GM12878 (cell line): ENCODE data around the gene LRP1B. TPM values are rescaled to one million over a fixed set of nuclear protein-coding genes. Genes with fewer than 3 reads are reported as not detected.

Experiments used
- ATAC-seq: fragments of 200-7000 bp; cut with Tn5 transposase; 3 replicates; pipeline ENCODE4 v1.9.1; 2020; ENCODE audit warnings: mild to moderate bottlenecking, moderate library complexity
- BruUV-seq: library from RNA; stranded (reverse); fragments of 400-500 nt; replicated peaks from 2 replicates; lab custom pipeline; 2021; lab: Mats Ljungman, UMichigan
- CTCF ChIA-PET: fragments of 300-600 bp; sonication (Branson Sonifier 250); formaldehyde crosslinking; extraction: SDS; loops from one replicate; lab custom pipeline; 2021; ENCODE audit warnings: inconsistent platforms; lab: Yijun Ruan, JAX
- POLR2A ChIA-PET: fragments of 350-600 bp; formaldehyde crosslinking; extraction: SDS; loops from one replicate; lab custom pipeline; 2021; ENCODE audit warnings: inconsistent platforms; lab: Charles Lee
- RAD21 ChIA-PET: fragments of 300-600 bp; sonication (Branson Sonifier 250); formaldehyde crosslinking; loops from one replicate; lab custom pipeline; 2023; ENCODE audit warnings: antibody characterized with exemption; ENCODE audit not compliant: unreplicated experiment; lab: Charles Lee
- SMC1A ChIA-PET: fragments of 300-600 bp; sonication (Branson Sonifier 250); formaldehyde crosslinking; loops from one replicate; lab custom pipeline; 2023; ENCODE audit not compliant: unreplicated experiment, uncharacterized antibody; lab: Charles Lee
- DNase-seq: peaks from one replicate; pipeline ENCODE4 v3.0.0-alpha.2; 2011; ENCODE audit warnings: low read depth, low spot score
- FAIRE-seq: peaks from 3 replicates; lab custom pipeline; 2011; peaks lifted over from hg19 to GRCh38; lab: Jason Lieb, UNC
- H2AFZ ChIP-seq: 2 replicates; pipeline ENCODE4 v1.6.0; 2011; ENCODE audit warnings: low read depth, low read length, control low read depth; ENCODE audit not compliant: control insufficient read depth
- H3K27ac ChIP-seq: 2 replicates; pipeline ENCODE4 v1.5.1; 2011; ENCODE audit warnings: control low read depth; ENCODE audit not compliant: control insufficient read depth, insufficient read depth
- H3K27me3 ChIP-seq, 2 experiments: replicated peaks in 1 of 2; 2 replicates each; pipeline versions ENCODE4 v1.6.0 to v1.6.1; 2011; ENCODE audit warnings: low read length in 1 of 2; ENCODE audit not compliant: control insufficient read depth in 2 of 2, insufficient read depth in 2 of 2
- H3K36me3 ChIP-seq, 2 experiments: 2 replicates each; pipeline ENCODE4 v1.5.1; 2011; ENCODE audit warnings: low read length in 1 of 2; ENCODE audit not compliant: control insufficient read depth in 2 of 2, insufficient read depth in 2 of 2
- H3K4me1 ChIP-seq: 2 replicates; pipeline ENCODE4 v1.6.1; 2011; ENCODE audit warnings: mild to moderate bottlenecking, low read length, moderate library complexity, mixed read lengths; ENCODE audit not compliant: control insufficient read depth, insufficient read depth
- H3K4me2 ChIP-seq: 2 replicates; pipeline ENCODE4 v1.6.0; 2011; ENCODE audit warnings: control low read depth; ENCODE audit not compliant: control insufficient read depth, insufficient read depth
- H3K4me3 ChIP-seq: fragments of 200-600 bp; sonication (generic); 2 replicates; pipeline ENCODE4 v1.5.1; 2016
- H3K79me2 ChIP-seq: 2 replicates; pipeline ENCODE4 v1.6.0; 2011; ENCODE audit warnings: low read length; ENCODE audit not compliant: control insufficient read depth, insufficient read depth
- H3K9ac ChIP-seq: 2 replicates; pipeline ENCODE4 v1.8.0; 2011; ENCODE audit warnings: low read length, control low read depth, mixed read lengths; ENCODE audit not compliant: control insufficient read depth, insufficient read depth
- H3K9me3 ChIP-seq: replicated peaks from 3 replicates; pipeline ENCODE4 v1.5.1; 2011; ENCODE audit warnings: mild to moderate bottlenecking, low read length; ENCODE audit not compliant: control insufficient read depth, insufficient read depth
- H4K20me1 ChIP-seq: 2 replicates; pipeline ENCODE4 v1.6.0; 2011; ENCODE audit not compliant: control insufficient read depth, insufficient read depth
- ASH2L ChIP-seq: fragments of 300-600, 200-600 bp; sonication (generic); IDR thresholded peaks from 2 replicates; pipeline ENCODE4 v1.6.1; 2017; ENCODE audit warnings: low read depth, mild to moderate bottlenecking, borderline replicate concordance
- BHLHE40 ChIP-seq, 2 experiments: fragments of 450-650 bp in 1 of 2; IDR thresholded peaks; 2 replicates each; pipeline ENCODE4 v1.6.1; 2011 to 2017; ENCODE audit warnings: low read depth in 2 of 2, borderline replicate concordance in 1 of 2, improper control_type of control experiment in 1 of 2, low read length in 1 of 2, mild to moderate bottlenecking in 1 of 2
- ETV6 ChIP-seq, 2 experiments: fragments of 450-650 bp in 1 of 2; IDR thresholded peaks in 1 of 2; conservative IDR thresholded peaks in 1 of 2; 2 replicates each; pipeline ENCODE4 v1.6.1; 2014; ENCODE audit warnings: antibody characterized with exemption in 1 of 2, borderline replicate concordance in 1 of 2, low read depth in 1 of 2, mild to moderate bottlenecking in 1 of 2, moderate library complexity in 1 of 2
- HCFC1 ChIP-seq: fragments of 150-350 bp; IDR thresholded peaks from 2 replicates; pipeline ENCODE4 v1.6.1; 2014; ENCODE audit warnings: low read length
- HDAC2 ChIP-seq: fragments of 200-600 bp; sonication (generic); IDR thresholded peaks from 2 replicates; pipeline ENCODE4 v1.6.1; 2017
- IRF4 ChIP-seq: IDR thresholded peaks from 2 replicates; pipeline ENCODE4 v1.6.1; 2011; ENCODE audit warnings: low read depth, low read length
- KLF5 ChIP-seq: fragments of 450-650 bp; IDR thresholded peaks from 2 replicates; pipeline ENCODE4 v1.6.1; 2014; ENCODE audit warnings: mild to moderate bottlenecking; ENCODE audit not compliant: partially characterized antibody
- MTA2 ChIP-seq: fragments of 450-650 bp; IDR thresholded peaks from 2 replicates; pipeline ENCODE4 v1.6.1; 2016; ENCODE audit warnings: low read depth, mild to moderate bottlenecking, moderate library complexity
- PRDM15 ChIP-seq: fragments of 450-650 bp; formaldehyde crosslinking; IDR thresholded peaks from 2 replicates; pipeline ENCODE4 v1.4.0; 2020; ENCODE audit warnings: mild to moderate bottlenecking, moderate library complexity
- RAD21 ChIP-seq: IDR thresholded peaks from 2 replicates; pipeline ENCODE4 v1.6.1; 2011; ENCODE audit warnings: mild to moderate bottlenecking, low read depth, low read length, moderate library complexity; ENCODE audit not compliant: insufficient read depth
- SIN3A ChIP-seq: IDR thresholded peaks from 2 replicates; pipeline ENCODE4 v1.6.1; 2012; ENCODE audit warnings: low read depth, low read length, improper control_type of control experiment
- TCF7 ChIP-seq: IDR thresholded peaks from 2 replicates; pipeline ENCODE4 v1.6.1; 2014; ENCODE audit warnings: antibody characterized with exemption, borderline replicate concordance
- YY1 ChIP-seq: IDR thresholded peaks from 2 replicates; pipeline ENCODE4 v1.6.1; 2011; ENCODE audit warnings: low read depth, mild to moderate bottlenecking, low read length
- ZBTB33 ChIP-seq: fragments of 450-650 bp; IDR thresholded peaks from 2 replicates; pipeline ENCODE4 v1.6.1; 2017; ENCODE audit warnings: mild to moderate bottlenecking
- ZZZ3 ChIP-seq: IDR thresholded peaks from 2 replicates; pipeline ENCODE4 v1.6.1; 2011; ENCODE audit warnings: low read depth; ENCODE audit not compliant: control insufficient read depth, insufficient read length
- WGBS: methylation state at CpG from one replicate; pipeline ENCODE4 v1.1.6; 2016; ENCODE audit warnings: low lambda C conversion rate; ENCODE audit not compliant: insufficient replicate concordance, insufficient coverage; ENCODE audit errors: missing lambda C conversion rate; 5-methylcytosine and 5-hydroxymethylcytosine counted together
- in situ Hi-C: fragments of 300-500 bp; cut with MboI; formaldehyde crosslinking; loops from 9 replicates; pipeline ENCODE4 v1.14.3; 2018; ENCODE audit warnings: mixed read lengths
- intact Hi-C: fragments of 100-400 bp; cut with micrococcal nuclease; formaldehyde crosslinking; loops from one replicate; pipeline ENCODE4 v1.14.2; 2022; ENCODE audit not compliant: unreplicated experiment
- polyA plus RNA-seq, 11 experiments: library from polyadenylated mRNA; depleted of rRNA in 4 of 11; unstranded in 6 of 11; stranded (reverse) in 5 of 11; fragments of >200 nt; fragmentation: Nextera tagmentation in 4 of 11; fragmentation: Illumina TruSeq in 1 of 11; extraction: Ambion mirVana in 4 of 11; extraction: Trizol in 1 of 11; gene quantifications; 1 replicate in 1 of 11; 2 replicates in 10 of 11; pipeline versions ENCODE4 v1.2.1 to v1.2.3, GENCODE V29; 2011 to 2016; ENCODE audit warnings: inconsistent platforms in 2 of 11, missing spikeins in 2 of 11, low read depth in 1 of 11
- total RNA-seq, 4 experiments: library from RNA; depleted of rRNA in 3 of 4; stranded (reverse); fragments of >200 nt in 3 of 4; fragmentation: Illumina TruSeq in 1 of 4; extraction: Trizol in 1 of 4; gene quantifications; 2 replicates each; pipeline versions ENCODE4 v1.2.1 to v1.2.3, GENCODE V29; 2013 to 2021

The LRP1B gene
- total and polyA plus RNA-seq, 10 of the 15 experiments (the other 5 are each of a cell fraction or from before 2014, with no cell fraction given), result under 0.01 to 0.06 (median 0.03) TPM; not detected in 5

GRCh38 chr2:142100139-142100873 is 30.5 kb downstream of the LRP1B start (continued):
- TF ChIP-seq ZZZ3, result no peak
- no peak for TF ChIP-seq KLF5
- no peak for TF ChIP-seq ASH2L
- no peak for TF ChIP-seq ZBTB33
- no peak for TF ChIP-seq RAD21

- Histone ChIP-seq H3K9me3 (no peaks in the 10 kb centered on the region), H3K4me1 (no peaks in the 10 kb centered on the region), H3K4me2 (no peak overlapping the region), H3K4me3 (no peak overlapping the region), H3K27me3 (no peaks in the 10 kb centered on the region), H3K9ac (no peak overlapping the region), H3K27ac (no peak overlapping the region), H2AFZ (no peak overlapping the region), H3K79me2 (no peaks in the 10 kb centered on the region), H4K20me1 (no peaks in the 10 kb centered on the region), H3K36me3 (no peaks in the 10 kb centered on the region)
- DNase-seq, result no peak
- RAD21 ChIA-PET, result no interaction called here
- no peak for FAIRE-seq
- POLR2A ChIA-PET, result no interaction called here
- SMC1A ChIA-PET, result no interaction called here
- no peak for ATAC-seq
- 12% methylated on average over 3 of the region's 3 CpGs for WGBS
- in situ Hi-C loops (no loop called here), intact Hi-C loops (no loop called here)
- BruUV-seq, result no TSS peak
- CTCF ChIA-PET, result no interaction called here
- TF ChIP-seq IRF4 (no peak), MTA2 (no peak), PRDM15 (CRISPR knock-in tag) (no peak), SIN3A (no peak), HDAC2 (no peak), YY1 (no peak), ETV6 (conservative IDR thresholded peaks at IDR 0.05 in 1 of 2, IDR thresholded peaks at IDR 0.05 in 1 of 2; ENCODE audit: borderline replicate concordance in 1 of 2, low read depth in 1 of 2) (no peak), TCF7 (no peak), BHLHE40 (IDR thresholded peaks at IDR 0.05; ENCODE audit: borderline replicate concordance in 1 of 2, low read depth in 2 of 2, low read length in 1 of 2) (no peak), ZZZ3 (no peak), ZBTB33 (no peak), HCFC1 (no peak)
Measured at GRCh38 chr2:142097711-142098110, 33.1 kb downstream of the LRP1B start.
